ENCODE data around the gene SLCO4A1.

SLCO4A1 gene

GRCh38 chr20:62640870-62641269 is 1.4 kb upstream of the SLCO4A1 start:
- H3K4me3 ChIP-seq = no peak overlapping the region
- no peak for DNase-seq (ENCODE audit: low spot score)
- TF ChIP-seq, protein P1, sequence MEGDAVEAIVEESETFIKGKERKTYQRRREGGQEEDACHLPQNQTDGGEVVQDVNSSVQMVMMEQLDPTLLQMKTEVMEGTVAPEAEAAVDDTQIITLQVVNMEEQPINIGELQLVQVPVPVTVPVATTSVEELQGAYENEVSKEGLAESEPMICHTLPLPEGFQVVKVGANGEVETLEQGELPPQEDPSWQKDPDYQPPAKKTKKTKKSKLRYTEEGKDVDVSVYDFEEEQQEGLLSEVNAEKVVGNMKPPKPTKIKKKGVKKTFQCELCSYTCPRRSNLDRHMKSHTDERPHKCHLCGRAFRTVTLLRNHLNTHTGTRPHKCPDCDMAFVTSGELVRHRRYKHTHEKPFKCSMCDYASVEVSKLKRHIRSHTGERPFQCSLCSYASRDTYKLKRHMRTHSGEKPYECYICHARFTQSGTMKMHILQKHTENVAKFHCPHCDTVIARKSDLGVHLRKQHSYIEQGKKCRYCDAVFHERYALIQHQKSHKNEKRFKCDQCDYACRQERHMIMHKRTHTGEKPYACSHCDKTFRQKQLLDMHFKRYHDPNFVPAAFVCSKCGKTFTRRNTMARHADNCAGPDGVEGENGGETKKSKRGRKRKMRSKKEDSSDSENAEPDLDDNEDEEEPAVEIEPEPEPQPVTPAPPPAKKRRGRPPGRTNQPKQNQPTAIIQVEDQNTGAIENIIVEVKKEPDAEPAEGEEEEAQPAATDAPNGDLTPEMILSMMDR (IDR thresholded peaks at IDR 0.05) = no peak
- no peak overlapping the region for H3K27ac ChIP-seq

- Histone ChIP-seq H3K27ac (peak overlapping the region; percentile 6 to 74), H3K4me3 (peak overlapping the region; percentile 79)
- TF ChIP-seq, protein P1 (IDR thresholded peaks at IDR 0.05) = no peak
- no peak for DNase-seq (ENCODE audit: low spot score)
Observed at GRCh38 chr20:62641321-62642050, 817 bp upstream of the SLCO4A1 start.

DNA sequence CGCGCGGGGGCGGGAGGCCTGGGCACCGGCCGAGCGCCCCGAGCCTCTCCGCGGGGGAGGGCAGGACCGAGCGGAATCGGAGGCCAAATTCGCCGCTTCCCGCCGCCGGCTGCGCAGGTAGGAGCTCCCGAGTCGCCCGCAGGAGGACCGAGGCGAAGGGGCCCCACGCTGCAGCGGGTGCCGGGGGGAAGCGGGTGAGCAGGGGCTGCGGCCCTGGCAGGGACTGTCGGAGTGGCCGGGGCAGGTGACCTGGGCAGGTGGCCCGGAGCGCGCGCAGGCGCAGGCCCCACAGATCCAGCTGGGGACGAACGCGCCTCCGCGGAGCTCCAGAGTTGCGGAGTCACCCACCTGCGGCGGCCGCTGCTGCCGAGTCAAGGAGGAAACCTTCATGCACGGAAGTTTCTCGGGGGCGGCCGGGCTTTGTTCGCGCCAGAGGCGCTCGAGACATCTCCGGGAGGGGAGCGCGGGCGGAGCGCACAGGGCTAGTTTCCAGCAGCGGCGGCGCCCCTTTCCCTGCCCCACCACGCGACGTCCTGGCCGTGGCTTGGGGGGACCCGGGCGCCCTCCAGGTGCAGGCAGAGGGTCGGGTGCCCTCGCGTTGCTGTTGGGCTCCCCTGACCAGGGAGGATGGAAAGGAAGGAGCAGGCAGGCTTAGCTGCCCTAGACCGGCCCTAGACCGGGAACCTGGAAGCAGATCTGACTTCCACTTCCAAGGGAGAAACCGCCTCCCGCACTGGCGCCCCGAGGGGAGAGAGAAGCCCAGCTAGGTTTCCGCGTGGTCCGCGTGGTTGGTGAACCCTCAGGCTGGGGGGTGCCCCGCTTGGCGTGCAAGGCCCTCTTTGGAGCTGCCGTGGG is 590 bp downstream of the SLCO4A1 start:
- no peak for DNase-seq (ENCODE audit: low spot score)
- TF ChIP-seq, protein P1 (IDR thresholded peaks at IDR 0.05) = no peak
- Histone ChIP-seq H3K27ac (peak overlapping the region in 1 of 2 donors; percentile 36), H3K4me3 (peak overlapping the region; percentile 79)

DNA sequence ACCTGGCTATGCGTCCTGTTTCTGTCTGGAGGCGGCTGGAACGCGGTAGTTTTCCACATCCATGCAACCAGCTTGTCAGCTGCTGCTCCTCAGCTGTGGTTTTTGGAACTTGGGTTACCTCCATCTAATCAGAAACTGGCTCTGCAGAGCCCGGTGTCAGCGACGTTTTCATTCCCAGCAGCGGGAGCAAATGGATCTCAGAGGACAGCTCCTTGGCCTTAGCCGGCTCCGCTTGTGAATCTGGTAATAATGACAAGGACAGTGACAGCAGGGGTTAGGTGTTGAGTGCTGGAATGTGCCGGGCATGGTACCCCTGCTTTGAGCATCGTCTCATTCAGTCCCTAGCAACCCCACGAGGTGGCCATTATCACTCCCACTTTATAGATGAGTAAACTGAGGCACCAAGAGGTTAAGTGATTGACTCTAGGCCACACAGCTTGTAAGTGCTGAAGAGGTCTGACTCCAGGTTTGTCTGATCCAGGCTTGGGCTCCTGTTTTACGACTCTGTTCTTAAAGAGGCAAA is 1.3 kb downstream of the SLCO4A1 start:
- Histone ChIP-seq H3K4me3 (peak overlapping the region; percentile 79), H3K27ac (no peak overlapping the region)
- TF ChIP-seq, protein P1 (IDR thresholded peaks at IDR 0.05) = no peak
- DNase-seq (ENCODE audit: low spot score) = no peak

DNA sequence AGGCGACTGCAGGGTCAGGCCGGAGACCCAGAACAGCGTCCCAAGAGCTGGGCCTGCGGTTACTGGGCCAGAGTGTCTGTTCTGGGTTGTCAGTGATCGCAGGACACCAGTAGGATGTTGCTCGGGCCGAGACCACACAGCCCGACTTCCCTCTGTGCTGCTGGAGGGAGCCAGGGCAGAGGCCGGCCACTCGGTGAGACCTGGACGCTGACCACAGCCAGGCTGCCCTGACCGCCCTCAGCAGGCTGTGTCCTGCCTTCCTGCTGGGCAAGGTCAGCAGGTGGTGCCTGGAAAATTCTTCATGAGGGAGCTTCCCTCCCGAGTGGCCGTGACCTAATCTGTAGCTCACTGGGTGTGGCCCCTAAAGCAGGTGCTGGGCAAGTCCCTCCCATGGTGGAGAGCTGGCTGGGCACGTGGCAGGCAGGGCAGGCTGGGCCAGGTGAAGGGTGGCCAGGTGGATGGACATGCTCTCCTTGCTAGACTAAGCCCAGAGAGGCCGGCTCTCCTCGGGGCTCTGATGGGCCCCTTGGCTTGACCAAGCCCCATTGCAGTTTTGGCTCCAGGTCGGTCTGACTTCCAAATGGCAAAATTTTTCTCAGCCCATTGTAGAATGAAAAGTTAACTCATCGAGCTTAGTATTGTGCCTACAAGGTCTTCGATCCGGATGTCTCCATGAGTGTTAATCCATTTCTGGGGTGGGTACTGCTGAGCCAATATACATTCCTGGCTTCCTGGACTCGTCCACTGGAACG is 1.9 kb downstream of the SLCO4A1 start:
- no peak for DNase-seq (ENCODE audit: low spot score)
- Histone ChIP-seq H3K4me3 (peak overlapping the region; percentile 79), H3K27ac (peak overlapping the region in 1 of 2 donors; percentile 16)
- TF ChIP-seq, protein P1 (IDR thresholded peaks at IDR 0.05) = no peak

GRCh38 chr20:62644802-62645496 is 2.6 kb downstream of the SLCO4A1 start:
- peak overlapping the region in 1 of 2 donors; percentile 16 for H3K27ac ChIP-seq
- peak overlapping the region; percentile 79 for H3K4me3 ChIP-seq
- TF ChIP-seq, protein P1 (IDR thresholded peaks at IDR 0.05) = no peak
- no peak for DNase-seq (ENCODE audit: low spot score)
